Stimulated activated CD4-positive, alpha-beta T cell treated with anti-CD3 and anti-CD28 coated beads, Interleukin-12 subunit alpha, Interleukin-12 subunit beta, amount 100 ng/mL, for 24 hours (primary cell): ENCODE results near the gene KCNMA1.

ENCODE experiments used
- DNase-seq, 2 experiments: peaks; one replicate each; pipeline ENCODE4 v3.0.0-alpha.2; 2020; ENCODE audit warnings: low read depth in 2 of 2

The KCNMA1 gene

GRCh38 chr10:76981251-76981650 is 656.4 kb downstream of the KCNMA1 start:
- DNase-seq, result no peak

GRCh38 chr10:76977901-76978300 is 659.7 kb downstream of the KCNMA1 start:
- DNase-seq, result no peak

DNA sequence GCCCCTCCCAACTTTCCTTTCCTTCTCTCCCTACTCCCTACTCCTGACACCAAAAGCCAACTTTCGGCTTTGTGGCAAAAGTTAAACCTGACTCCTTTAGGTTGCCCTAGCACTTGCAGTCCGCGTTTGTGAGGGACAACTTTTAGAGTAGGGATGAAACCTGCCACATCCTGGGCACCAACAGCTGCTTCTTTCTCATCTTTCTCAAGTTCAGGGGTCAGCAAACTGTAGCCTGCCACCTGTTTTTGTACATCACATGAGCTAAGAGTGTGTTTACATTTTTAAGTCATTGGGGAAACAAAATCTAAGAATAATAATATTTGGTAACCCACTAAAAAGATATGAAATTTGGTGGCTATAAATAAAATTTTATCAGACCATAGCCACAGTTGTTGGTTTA is 660.6 kb downstream of the KCNMA1 start:
- DNase-seq, result no peak

DNA sequence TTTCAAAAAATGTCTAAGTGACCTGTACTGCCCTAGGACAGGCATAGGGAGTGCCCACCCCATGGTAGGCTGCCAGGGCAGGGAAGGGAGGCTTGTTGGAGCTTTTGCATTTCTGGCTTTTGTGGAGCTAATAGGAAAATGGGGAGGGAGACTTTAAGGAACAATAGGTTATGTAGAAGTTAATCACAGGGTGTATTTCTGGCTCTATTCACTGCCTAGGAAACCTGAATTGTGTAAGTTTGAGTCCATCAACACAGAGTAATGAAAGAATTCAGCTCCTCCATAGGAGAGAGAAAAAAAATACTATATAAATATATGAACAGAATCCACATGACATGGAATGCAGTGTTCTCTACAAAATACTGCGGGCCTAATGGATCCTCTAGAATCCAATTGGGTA is 661.5 kb downstream of the KCNMA1 start:
- no peak for DNase-seq

GRCh38 chr10:76975126-76975525 is 662.5 kb downstream of the KCNMA1 start:
- DNase-seq, result no peak

DNA sequence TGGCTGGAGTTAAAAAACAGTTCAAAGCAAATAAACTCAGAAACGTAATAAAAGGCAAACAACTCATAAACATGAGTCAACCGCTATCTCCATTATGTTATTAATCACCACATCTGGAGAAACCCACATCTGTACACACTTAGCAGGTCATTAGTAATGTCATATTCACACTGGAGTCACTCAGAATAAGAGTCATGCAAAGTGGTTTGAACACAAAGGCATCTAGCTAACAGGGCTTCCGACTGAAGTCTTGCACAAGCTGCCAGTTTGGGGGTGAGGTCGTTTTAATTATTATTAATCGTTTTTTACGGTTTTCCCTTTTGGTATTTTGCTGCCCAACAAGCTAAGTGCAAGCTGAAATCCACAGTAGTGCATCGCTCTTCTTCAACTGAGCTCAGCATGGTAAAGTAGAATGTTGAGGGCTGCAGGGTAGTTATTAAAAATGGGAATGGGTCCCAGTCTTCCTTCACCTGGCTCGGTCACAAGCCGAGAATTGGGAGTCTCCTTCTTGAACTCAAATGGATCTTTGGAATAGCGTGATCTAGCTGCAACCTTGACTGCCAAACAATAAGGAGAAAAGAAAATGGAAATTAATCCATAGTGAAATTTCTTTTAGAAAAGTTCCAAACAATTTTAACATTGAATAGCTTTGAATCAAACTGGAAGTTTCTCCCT is 663.5 kb downstream of the KCNMA1 start:
- no peak for DNase-seq

- DNase-seq, result no peak
Measured at GRCh38 chr10:76973091-76974016, 664.3 kb downstream of the KCNMA1 start.

DNA sequence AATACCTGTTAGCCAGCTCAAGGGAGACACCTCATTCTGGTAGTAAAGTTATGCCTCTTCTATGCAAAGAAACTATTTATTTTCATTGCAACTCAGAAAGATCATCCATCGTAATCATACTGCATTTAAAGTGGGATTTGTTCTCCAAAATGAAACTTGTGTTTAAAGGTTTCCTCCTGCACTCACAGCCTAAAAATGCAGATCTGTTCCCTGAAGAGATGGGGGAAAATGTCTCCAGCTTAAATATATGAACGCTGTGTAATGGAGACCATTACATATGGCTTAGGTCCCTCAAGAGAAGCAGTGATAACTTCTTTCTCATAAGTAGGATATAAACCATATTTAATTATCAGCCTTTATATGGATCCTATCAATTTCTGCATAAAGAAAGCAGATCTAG is 665.1 kb downstream of the KCNMA1 start:
- no peak for DNase-seq

DNA sequence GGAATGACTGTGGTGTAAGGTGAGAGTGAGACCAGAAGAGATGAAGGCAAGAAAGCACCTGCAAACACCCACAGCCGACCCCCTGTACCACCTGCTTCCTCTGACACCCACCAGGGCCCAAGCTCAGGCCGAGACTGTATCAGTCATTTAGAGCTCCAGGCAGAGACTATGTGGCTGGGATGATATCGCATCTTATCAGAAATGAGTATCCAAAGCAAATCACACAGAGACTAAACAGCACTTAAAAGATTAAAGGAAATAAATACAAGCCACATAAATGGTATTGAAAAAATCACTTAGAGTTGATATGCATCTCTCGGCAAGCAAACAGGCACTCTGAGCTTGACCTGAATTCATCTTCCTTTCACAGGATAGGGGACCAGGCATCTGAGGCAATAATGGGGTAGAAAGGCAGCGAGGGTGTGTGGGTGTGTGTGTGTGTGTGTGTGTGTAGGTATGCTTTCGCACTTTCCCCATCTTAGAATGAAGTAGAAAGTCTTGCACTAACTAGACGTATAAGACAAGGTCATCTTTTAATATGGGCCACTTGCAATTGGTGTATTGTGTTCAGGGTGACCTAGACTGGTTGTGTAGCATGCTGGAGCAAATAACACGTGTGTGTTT is 665.9 kb downstream of the KCNMA1 start:
- DNase-seq, result no peak

- DNase-seq, result no peak
Measured at GRCh38 chr10:76970711-76971519, 666.7 kb downstream of the KCNMA1 start.

- DNase-seq, result no peak
Measured at GRCh38 chr10:76969366-76969948, 668.2 kb downstream of the KCNMA1 start.

- DNase-seq, result no peak
Measured at GRCh38 chr10:76968483-76968882, 669.1 kb downstream of the KCNMA1 start.

DNA sequence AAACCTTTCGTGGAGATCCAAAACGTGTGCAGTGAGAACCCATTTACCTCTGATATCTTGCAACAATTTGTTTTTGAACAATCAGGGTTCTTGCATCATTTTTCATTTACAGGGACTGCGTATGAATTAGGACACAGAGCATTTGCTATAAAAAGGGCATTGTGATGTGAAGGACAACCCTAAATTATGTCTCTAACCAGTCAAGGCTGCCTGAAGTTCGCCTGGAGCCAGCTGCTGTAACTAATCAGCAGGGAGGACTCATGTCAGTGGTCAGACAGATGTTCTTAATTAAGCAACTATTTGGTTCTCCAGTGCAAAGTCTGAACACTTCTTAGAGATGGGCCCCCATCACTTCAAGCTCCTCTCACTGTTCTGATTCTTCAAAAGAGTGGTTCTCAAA is 674.8 kb downstream of the KCNMA1 start:
- no peak for DNase-seq

DNA sequence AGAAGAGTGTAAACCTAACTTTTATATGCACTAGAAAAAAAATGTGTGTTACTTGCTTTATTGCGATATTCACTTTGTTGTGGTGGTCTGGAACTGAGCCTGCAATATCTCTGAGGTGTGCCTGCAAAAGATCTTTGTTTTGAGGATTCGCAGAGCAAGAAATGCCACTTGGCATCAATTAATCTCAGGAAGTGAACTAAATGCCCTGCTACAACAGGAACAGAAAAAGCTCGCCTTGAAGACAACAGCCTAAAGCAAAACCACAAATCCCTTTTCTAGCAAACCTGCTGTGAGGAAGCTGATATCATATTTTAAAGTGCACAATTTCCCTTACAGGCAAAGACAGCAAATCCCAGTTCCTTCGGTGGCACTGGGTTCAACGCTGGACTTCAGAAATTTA is 675.8 kb downstream of the KCNMA1 start:
- DNase-seq, result no peak

DNA sequence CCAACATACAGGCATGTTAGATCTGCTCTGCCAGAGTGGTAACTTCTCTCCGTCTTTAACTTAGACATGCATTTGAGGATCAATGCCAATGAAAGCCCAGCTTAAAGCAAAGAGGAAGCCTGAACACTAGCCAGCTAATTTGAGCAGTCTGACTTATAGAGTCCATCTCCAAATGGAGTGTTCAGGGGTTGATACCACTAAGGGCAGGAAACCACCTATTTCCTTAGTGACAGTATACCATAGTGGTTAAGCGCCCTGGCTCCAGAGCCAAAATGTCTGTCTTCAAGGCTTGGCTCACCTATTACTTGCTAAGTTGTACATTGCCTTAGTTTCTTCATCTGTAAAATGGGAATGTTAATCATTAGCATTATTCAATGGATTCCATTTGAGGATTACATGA is 678.5 kb downstream of the KCNMA1 start:
- DNase-seq, result no peak

DNA sequence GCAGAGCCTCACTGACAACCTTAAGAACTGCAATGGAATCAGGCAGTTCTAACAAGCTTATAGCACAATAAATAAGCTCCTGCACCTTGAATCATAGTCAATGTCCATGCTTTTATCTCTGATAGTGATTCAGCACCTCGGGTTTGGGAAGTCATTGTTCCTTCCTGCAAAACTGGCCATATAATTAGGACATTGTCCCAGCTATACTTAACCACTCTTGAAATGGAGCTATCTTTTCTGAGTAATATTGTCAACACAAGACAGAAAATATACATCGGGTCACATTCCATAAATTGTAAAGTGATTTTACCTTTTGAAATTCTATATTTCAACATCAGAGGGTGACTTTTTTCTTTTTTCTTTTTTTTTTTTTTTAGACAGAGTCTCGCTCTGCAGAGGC is 682.8 kb downstream of the KCNMA1 start:
- no peak for DNase-seq

GRCh38 chr10:76950354-76950753 is 687.3 kb downstream of the KCNMA1 start:
- DNase-seq, result no peak

- DNase-seq, result no peak
Measured at GRCh38 chr10:76946270-76946669, 691.3 kb downstream of the KCNMA1 start.

GRCh38 chr10:76945166-76945565 is 692.4 kb downstream of the KCNMA1 start:
- no peak for DNase-seq

GRCh38 chr10:76944640-76945039 is 693.0 kb downstream of the KCNMA1 start:
- no peak for DNase-seq

- DNase-seq, result no peak
Measured at GRCh38 chr10:76942628-76943416, 694.8 kb downstream of the KCNMA1 start.
